DND-41 (cell line): ENCODE data around the gene TMEM51.

Experiments
- CTCF ChIP-seq: IDR thresholded peaks from 2 replicates; pipeline ENCODE4 v1.5.1; 2012; ENCODE audit warnings: borderline replicate concordance, low read length, moderate library complexity, mild to moderate bottlenecking; ENCODE audit not compliant: poor library complexity, severe bottlenecking; ENCODE audit errors: extremely low read depth
- EZH2 ChIP-seq: IDR thresholded peaks from 3 replicates; pipeline ENCODE4 v1.6.1; 2012; ENCODE audit warnings: borderline replicate concordance, low read depth, mild to moderate bottlenecking, moderate library complexity, low read length, inconsistent platforms; ENCODE audit not compliant: severe bottlenecking

DNA sequence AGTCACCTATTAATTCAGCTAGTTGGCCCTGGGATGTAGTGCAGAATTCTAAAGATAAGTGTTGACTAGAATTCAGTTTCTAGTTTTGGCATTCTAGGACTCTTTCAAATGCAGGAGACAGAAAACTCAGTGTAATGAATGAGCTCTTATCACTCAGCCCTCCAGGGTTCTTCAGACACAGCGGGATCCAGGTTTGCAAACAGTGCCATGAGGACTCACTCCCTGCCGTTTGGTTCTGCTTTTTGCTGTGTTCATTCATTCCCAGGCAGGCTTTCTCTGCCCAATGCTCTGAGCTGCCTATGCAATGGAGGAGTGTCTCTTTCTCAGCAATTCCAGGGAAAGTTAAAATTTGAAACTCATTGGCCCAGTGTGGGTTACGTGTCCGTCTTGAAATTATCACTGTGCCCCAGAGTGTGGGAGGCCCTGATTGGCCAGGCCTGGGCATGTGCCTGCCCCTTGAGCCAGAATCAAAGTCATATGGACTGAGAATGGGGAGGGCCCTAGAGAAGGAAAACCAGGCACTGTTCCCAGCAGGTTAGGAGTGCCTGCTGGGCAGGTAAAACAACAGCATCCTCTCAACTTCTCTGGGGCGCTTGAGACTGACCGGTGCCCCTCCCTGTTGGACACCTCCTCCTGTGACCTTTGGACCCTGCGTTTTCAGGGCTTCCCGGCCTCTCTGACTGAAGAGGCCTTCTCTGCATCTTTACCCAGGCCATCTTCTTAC lies 43.4 kb downstream of the TMEM51 start:
- TF ChIP-seq CTCF (no peak), EZH2 (no peak)
